WERI-Rb-1 (cell line): ENCODE measurements around the gene GRIK4.

Experiments used
- DNase-seq: peaks from one replicate; pipeline ENCODE4 v3.0.0-alpha.2; 2020
- H3K27ac ChIP-seq: fragments of 250-450 bp; sonication (Bioruptor Pico); 2 replicates; pipeline ENCODE4 v1.5.1; 2020; ENCODE audit warnings: mild to moderate bottlenecking, moderate library complexity
- H3K27me3 ChIP-seq: fragments of 250-450 bp; sonication (Bioruptor Pico); 2 replicates; pipeline ENCODE4 v1.5.1; 2021; ENCODE audit warnings: mild to moderate bottlenecking, low read depth, moderate library complexity; ENCODE audit not compliant: insufficient read depth, severe bottlenecking
- H3K36me3 ChIP-seq: fragments of 250-450 bp; sonication (Bioruptor Pico); 2 replicates; pipeline ENCODE4 v1.5.1; 2020; ENCODE audit warnings: mild to moderate bottlenecking, moderate library complexity
- H3K4me3 ChIP-seq: 2 replicates; pipeline ENCODE4 v1.5.1; 2011; ENCODE audit warnings: low read depth, mild to moderate bottlenecking, control low read depth, low read length
- H3K9me3 ChIP-seq: fragments of 250-450 bp; sonication (Bioruptor Pico); 2 replicates; pipeline ENCODE4 v1.5.1; 2021; ENCODE audit warnings: mild to moderate bottlenecking, moderate library complexity; ENCODE audit not compliant: severe bottlenecking
- TF ChIP-seq, protein P1 (sequence below): IDR thresholded peaks from 2 replicates; pipeline ENCODE4 v1.5.1; 2011; ENCODE audit warnings: low read depth, mild to moderate bottlenecking, control low read depth, inconsistent platforms, low read length

GRIK4 gene

GRCh38 chr11:120978701-120979100, 467.2 kb downstream of the GRIK4 start:
- no peaks in the 10 kb centered on the region for H3K9me3 ChIP-seq
- no peak for DNase-seq
- no peak overlapping the region for H3K27ac ChIP-seq
- no peak overlapping the region for H3K4me3 ChIP-seq
- H3K36me3 ChIP-seq: no peaks in the 10 kb centered on the region
- H3K27me3 ChIP-seq: no peaks in the 10 kb centered on the region
- TF ChIP-seq, protein P1, sequence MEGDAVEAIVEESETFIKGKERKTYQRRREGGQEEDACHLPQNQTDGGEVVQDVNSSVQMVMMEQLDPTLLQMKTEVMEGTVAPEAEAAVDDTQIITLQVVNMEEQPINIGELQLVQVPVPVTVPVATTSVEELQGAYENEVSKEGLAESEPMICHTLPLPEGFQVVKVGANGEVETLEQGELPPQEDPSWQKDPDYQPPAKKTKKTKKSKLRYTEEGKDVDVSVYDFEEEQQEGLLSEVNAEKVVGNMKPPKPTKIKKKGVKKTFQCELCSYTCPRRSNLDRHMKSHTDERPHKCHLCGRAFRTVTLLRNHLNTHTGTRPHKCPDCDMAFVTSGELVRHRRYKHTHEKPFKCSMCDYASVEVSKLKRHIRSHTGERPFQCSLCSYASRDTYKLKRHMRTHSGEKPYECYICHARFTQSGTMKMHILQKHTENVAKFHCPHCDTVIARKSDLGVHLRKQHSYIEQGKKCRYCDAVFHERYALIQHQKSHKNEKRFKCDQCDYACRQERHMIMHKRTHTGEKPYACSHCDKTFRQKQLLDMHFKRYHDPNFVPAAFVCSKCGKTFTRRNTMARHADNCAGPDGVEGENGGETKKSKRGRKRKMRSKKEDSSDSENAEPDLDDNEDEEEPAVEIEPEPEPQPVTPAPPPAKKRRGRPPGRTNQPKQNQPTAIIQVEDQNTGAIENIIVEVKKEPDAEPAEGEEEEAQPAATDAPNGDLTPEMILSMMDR: no peak

DNA sequence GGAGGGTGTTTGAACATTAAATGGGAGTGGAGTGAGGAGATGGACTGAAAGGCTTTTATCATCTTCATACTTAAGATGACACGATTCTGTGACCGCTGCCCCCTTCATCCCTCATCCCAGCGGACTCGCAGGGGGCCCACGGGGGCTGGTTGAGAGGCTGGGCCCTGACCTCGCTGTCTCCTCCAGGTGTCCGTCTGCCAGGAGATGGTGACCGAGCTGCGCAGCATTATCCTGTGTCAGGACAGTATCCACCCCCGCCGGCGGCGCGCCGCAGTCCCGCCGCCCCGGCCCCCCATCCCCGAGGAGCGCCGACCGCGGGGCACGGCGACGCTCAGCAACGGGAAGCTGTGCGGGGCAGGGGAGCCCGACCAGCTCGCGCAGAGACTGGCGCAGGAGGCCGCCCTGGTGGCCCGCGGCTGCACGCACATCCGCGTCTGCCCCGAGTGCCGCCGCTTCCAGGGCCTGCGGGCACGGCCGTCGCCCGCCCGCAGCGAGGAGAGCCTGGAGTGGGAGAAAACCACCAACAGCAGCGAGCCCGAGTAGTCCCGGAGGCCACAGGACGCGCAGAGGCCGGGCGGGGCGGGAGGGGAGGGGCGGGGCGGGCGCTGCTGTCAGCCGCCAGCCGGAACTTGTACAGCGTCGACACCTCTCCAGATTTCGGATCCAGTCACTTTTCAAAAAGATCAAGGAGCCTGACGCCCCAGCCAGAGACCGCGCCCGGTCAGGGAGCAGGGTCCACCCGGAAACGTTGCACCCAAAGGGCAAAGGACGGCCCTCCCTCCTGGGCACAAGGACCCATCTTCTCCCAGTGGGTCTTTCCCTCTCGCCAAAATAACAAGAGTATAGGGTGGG, 474.4 kb downstream of the GRIK4 start:
- DNase-seq: no peak
- no peaks in the 10 kb centered on the region for H3K27me3 ChIP-seq
- H3K9me3 ChIP-seq: no peaks in the 10 kb centered on the region
- no peak overlapping the region for H3K27ac ChIP-seq
- no peak overlapping the region for H3K4me3 ChIP-seq
- no peaks in the 10 kb centered on the region for H3K36me3 ChIP-seq
- TF ChIP-seq, protein P1: no peak

- no peak overlapping the region for H3K4me3 ChIP-seq
- no peaks in the 10 kb centered on the region for H3K9me3 ChIP-seq
- H3K36me3 ChIP-seq: no peaks in the 10 kb centered on the region
- no peaks in the 10 kb centered on the region for H3K27me3 ChIP-seq
- TF ChIP-seq, protein P1: no peak
- no peak overlapping the region for H3K27ac ChIP-seq
- no peak for DNase-seq
Measured at GRCh38 chr11:120988603-120989002, 477.1 kb downstream of the GRIK4 start.

- Histone ChIP-seq H3K27me3 (no peaks in the 10 kb centered on the region), H3K36me3 (no peaks in the 10 kb centered on the region), H3K4me3 (no peak overlapping the region), H3K9me3 (no peaks in the 10 kb centered on the region), H3K27ac (no peak overlapping the region)
- TF ChIP-seq, protein P1: no peak
- no peak for DNase-seq
Measured at GRCh38 chr11:120991830-120992686, 480.5 kb downstream of the GRIK4 start.

- H3K27ac ChIP-seq: no peak overlapping the region
- DNase-seq: no peak
- TF ChIP-seq, protein P1: no peak
- no peaks in the 10 kb centered on the region for H3K36me3 ChIP-seq
- no peaks in the 10 kb centered on the region for H3K9me3 ChIP-seq
- H3K4me3 ChIP-seq: no peak overlapping the region
- H3K27me3 ChIP-seq: no peaks in the 10 kb centered on the region
Measured at GRCh38 chr11:120994091-120994859, 482.7 kb downstream of the GRIK4 start.
